CD14-positive monocyte (primary cell): ENCODE measurements around the gene OSMR. TPM values are rescaled to one million over a fixed set of nuclear protein-coding genes. Genes with fewer than 3 reads are reported as not detected.
"Not testable (repeated sequence)": the region's sequence is repeated elsewhere in the genome, so short reads cannot be mapped to it uniquely, and the experiment has no call there.

Experiments
- DNase-seq, 3 donors: peaks; one replicate each; pipeline ENCODE4 v3.0.0-alpha.2; 2011 to 2022
- H2AFZ ChIP-seq: 2 replicates; pipeline ENCODE4 v1.6.0; 2012; ENCODE audit warnings: mild to moderate bottlenecking, low read depth, low read length, inconsistent platforms; ENCODE audit not compliant: insufficient read depth, poor library complexity, severe bottlenecking
- H3K27ac ChIP-seq, 2 donors: 1 replicate in 1 of 2; 2 replicates in 1 of 2; pipeline ENCODE4 v1.5.1; 2012 to 2013; ENCODE audit warnings: low read length in 2 of 2, control low read depth in 1 of 2, inconsistent platforms in 1 of 2, low read depth in 1 of 2, mild to moderate bottlenecking in 1 of 2
- H3K27me3 ChIP-seq, 2 donors: one replicate each; pipeline versions ENCODE4 v1.6.0 to v1.6.1; 2011 to 2013; ENCODE audit warnings: low read length in 2 of 2; ENCODE audit not compliant: control insufficient read depth in 2 of 2, insufficient read depth in 2 of 2
- H3K36me3 ChIP-seq, 2 donors: replicated peaks in 1 of 2; 1 replicate in 1 of 2; 2 replicates in 1 of 2; pipeline versions ENCODE4 v1.5.1 to v1.6.1; 2012 to 2013; ENCODE audit warnings: low read length in 2 of 2, control low read depth in 1 of 2, inconsistent platforms in 1 of 2, mild to moderate bottlenecking in 1 of 2; ENCODE audit not compliant: insufficient read depth in 2 of 2, control insufficient read depth in 1 of 2
- H3K4me1 ChIP-seq, 2 donors: 1 replicate in 1 of 2; 2 replicates in 1 of 2; pipeline versions ENCODE4 v1.5.1 to v1.6.1; 2012 to 2013; ENCODE audit warnings: low read length in 2 of 2, control low read depth in 1 of 2, inconsistent platforms in 1 of 2, mild to moderate bottlenecking in 1 of 2, moderate library complexity in 1 of 2; ENCODE audit not compliant: insufficient read depth in 2 of 2, control insufficient read depth in 1 of 2
- H3K4me2 ChIP-seq: replicated peaks from 2 replicates; pipeline ENCODE3; 2012; ENCODE audit warnings: low read length, moderate library complexity, mild to moderate bottlenecking; ENCODE audit not compliant: poor library complexity, severe bottlenecking; ENCODE audit errors: extremely low read depth
- H3K4me3 ChIP-seq, 3 experiments: fragments of 200-600 bp in 1 of 3; sonication (generic) in 1 of 3; replicated peaks in 1 of 3; 1 replicate in 2 of 3; 2 replicates in 1 of 3; pipeline ENCODE4 v1.5.1; 2011 to 2013; ENCODE audit warnings: low read length in 3 of 3, mild to moderate bottlenecking in 3 of 3, control low read depth in 2 of 3, low read depth in 2 of 3, inconsistent platforms in 1 of 3, moderate library complexity in 1 of 3
- H3K79me2 ChIP-seq: 2 replicates; pipeline ENCODE4 v1.6.0; 2012; ENCODE audit warnings: mild to moderate bottlenecking, control low read depth, inconsistent platforms, low read length, moderate library complexity; ENCODE audit not compliant: insufficient read depth
- H3K9ac ChIP-seq: 2 replicates; pipeline ENCODE4 v1.6.0; 2017; ENCODE audit warnings: low read length, mild to moderate bottlenecking; ENCODE audit not compliant: insufficient read depth, poor library complexity, severe bottlenecking
- H3K9me3 ChIP-seq, 2 donors: replicated peaks in 1 of 2; 1 replicate in 1 of 2; 2 replicates in 1 of 2; pipeline versions ENCODE4 v1.5.1 to v1.6.1; 2012 to 2013; ENCODE audit warnings: low read length in 2 of 2, control low read depth in 1 of 2; ENCODE audit not compliant: control insufficient read depth in 1 of 2, insufficient read depth in 1 of 2
- H4K20me1 ChIP-seq: 2 replicates; pipeline ENCODE4 v1.6.0; 2012; ENCODE audit warnings: mild to moderate bottlenecking, low read length, control low read depth, moderate library complexity; ENCODE audit not compliant: insufficient read depth
- H3K27ac Mint-ChIP-seq, 7 donors: one replicate each; pipeline ENCODE4 v1.8.0; 2020; ENCODE audit warnings: mild to moderate bottlenecking in 7 of 7, mixed read lengths in 7 of 7, moderate library complexity in 6 of 7, inconsistent platforms in 2 of 7
- H3K27me3 Mint-ChIP-seq, 3 donors: one replicate each; pipeline ENCODE4 v1.8.0; 2021 to 2022; ENCODE audit warnings: low read depth in 3 of 3, mild to moderate bottlenecking in 3 of 3, mixed read lengths in 3 of 3, moderate library complexity in 3 of 3, inconsistent platforms in 1 of 3
- H3K36me3 Mint-ChIP-seq, 2 donors: one replicate each; pipeline ENCODE4 v1.8.0; 2020; ENCODE audit warnings: mixed read lengths in 2 of 2, inconsistent platforms in 1 of 2, mild to moderate bottlenecking in 1 of 2
- H3K4me1 Mint-ChIP-seq: one replicate; pipeline ENCODE4 v1.8.0; 2020; ENCODE audit warnings: mild to moderate bottlenecking, mixed read lengths
- H3K4me3 Mint-ChIP-seq, 2 donors: one replicate each; pipeline ENCODE4 v1.8.0; 2020; ENCODE audit warnings: mild to moderate bottlenecking in 2 of 2, mixed read lengths in 2 of 2, moderate library complexity in 1 of 2
- H3K9me3 Mint-ChIP-seq, 7 donors: one replicate each; pipeline ENCODE4 v1.8.0; 2020 to 2022; ENCODE audit warnings: mixed read lengths in 7 of 7, mild to moderate bottlenecking in 6 of 7, moderate library complexity in 6 of 7, inconsistent platforms in 2 of 7
- WGBS: methylation state at CpG from one replicate; pipeline ENCODE4 v1.1.5; 2013; ENCODE audit warnings: missing lambda C conversion rate; ENCODE audit not compliant: insufficient coverage; 5-methylcytosine and 5-hydroxymethylcytosine counted together
- intact Hi-C, 2 donors: fragments of 100-400 bp; cut with micrococcal nuclease; formaldehyde crosslinking; loops; one replicate each; pipeline versions ENCODE4 v1.15.0 to v1.15.1; 2023
- polyA plus RNA-seq, 3 donors: library from polyadenylated mRNA; depleted of rRNA in 1 of 3; unstranded in 2 of 3; stranded (reverse) in 1 of 3; fragments of 300-500 nt in 2 of 3; fragments of >200 nt in 1 of 3; fragmentation: Illumina TruSeq in 2 of 3; gene quantifications; 1 replicate in 2 of 3; 2 replicates in 1 of 3; pipeline ENCODE4 v1.2.3, GENCODE V29; 2012 to 2021
- TF ChIP-seq, protein P1 (sequence below): fragments of 200-600 bp; IDR thresholded peaks from one replicate; pipeline ENCODE4 v1.8.0; 2022; ENCODE audit warnings: antibody characterized with exemption, mild to moderate bottlenecking

The OSMR gene
- polyA plus RNA-seq, 3 donors = not detected

DNA sequence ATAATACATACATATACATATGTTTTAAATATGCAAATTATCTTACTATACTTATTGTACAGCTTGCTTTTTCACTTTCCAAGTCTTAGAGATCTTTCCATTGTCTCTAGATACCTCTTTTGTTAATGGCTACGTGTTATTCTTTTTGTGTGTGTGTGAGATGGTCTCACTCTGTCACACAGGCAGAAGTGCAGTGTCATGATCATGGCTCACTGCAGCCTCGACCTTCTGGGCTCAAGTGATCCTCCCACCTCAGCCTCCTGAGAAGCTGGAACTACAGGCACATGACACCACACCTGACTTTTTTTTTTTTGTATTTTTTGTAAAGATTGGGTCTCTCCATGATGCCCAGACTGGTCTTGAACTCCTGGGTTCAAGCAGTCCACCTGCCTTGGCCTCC, 2.8 kb downstream of the OSMR start:
- Histone ChIP-seq H3K4me3 (no peak overlapping the region), H3K4me2 (no peak overlapping the region), H3K4me1 (peaks cover 0 to 12% of the 10 kb centered on the region in 2 donors), H2AFZ (no peak overlapping the region), H3K27ac (no peak overlapping the region), H3K79me2 (no peaks in the 10 kb centered on the region), H3K36me3 (no peaks in the 10 kb centered on the region), H4K20me1 (no peaks in the 10 kb centered on the region), H3K9ac (no peak overlapping the region), H3K27me3 (peaks cover 44 to 53% of the 10 kb centered on the region in 2 donors), H3K9me3 (peaks cover 4 to 30% of the 10 kb centered on the region in 2 donors)
- no peak for DNase-seq
- intact Hi-C loops = no loop called here
- TF ChIP-seq, protein P1, sequence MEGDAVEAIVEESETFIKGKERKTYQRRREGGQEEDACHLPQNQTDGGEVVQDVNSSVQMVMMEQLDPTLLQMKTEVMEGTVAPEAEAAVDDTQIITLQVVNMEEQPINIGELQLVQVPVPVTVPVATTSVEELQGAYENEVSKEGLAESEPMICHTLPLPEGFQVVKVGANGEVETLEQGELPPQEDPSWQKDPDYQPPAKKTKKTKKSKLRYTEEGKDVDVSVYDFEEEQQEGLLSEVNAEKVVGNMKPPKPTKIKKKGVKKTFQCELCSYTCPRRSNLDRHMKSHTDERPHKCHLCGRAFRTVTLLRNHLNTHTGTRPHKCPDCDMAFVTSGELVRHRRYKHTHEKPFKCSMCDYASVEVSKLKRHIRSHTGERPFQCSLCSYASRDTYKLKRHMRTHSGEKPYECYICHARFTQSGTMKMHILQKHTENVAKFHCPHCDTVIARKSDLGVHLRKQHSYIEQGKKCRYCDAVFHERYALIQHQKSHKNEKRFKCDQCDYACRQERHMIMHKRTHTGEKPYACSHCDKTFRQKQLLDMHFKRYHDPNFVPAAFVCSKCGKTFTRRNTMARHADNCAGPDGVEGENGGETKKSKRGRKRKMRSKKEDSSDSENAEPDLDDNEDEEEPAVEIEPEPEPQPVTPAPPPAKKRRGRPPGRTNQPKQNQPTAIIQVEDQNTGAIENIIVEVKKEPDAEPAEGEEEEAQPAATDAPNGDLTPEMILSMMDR = no peak
- H3K4me3 Mint-ChIP-seq = peak overlapping the region in 1 of 2 donors; percentile 64
- H3K36me3 Mint-ChIP-seq = peaks cover 0 to 3% of the 10 kb centered on the region in 2 donors
- no peak overlapping the region for H3K27ac Mint-ChIP-seq
- H3K27me3 Mint-ChIP-seq = peaks cover 46 to 57% (median 50%) of the 10 kb centered on the region in 3 donors
- H3K9me3 Mint-ChIP-seq = peaks cover 2 to 31% (median 22%) of the 10 kb centered on the region in 7 donors
- no CpG with 5 or more reads among the region's 2 CpGs for WGBS
- H3K4me1 Mint-ChIP-seq = peaks cover 17% of the 10 kb centered on the region

DNA sequence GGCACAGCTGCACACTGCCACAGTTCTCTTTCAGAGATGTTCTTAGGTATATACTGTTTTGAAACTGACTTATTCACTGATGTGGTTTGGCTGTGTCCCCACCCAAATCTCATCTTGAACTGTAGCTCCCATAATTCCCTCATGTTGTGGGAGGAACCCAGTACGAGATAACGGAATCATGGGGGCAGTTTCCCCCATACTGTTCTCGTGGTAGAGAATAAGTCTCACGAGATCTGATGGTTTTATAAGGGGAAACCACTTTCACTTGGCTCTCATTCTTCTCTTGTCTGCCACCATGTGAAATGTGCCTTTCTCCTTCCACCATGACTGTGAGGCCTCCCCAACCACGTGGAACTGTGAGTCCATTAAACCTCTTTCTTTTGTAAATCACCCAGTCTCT, 5.8 kb downstream of the OSMR start:
- H3K4me3 Mint-ChIP-seq, H4K20me1 ChIP-seq, H3K27ac ChIP-seq, H3K4me1 ChIP-seq, DNase-seq, H3K4me3 ChIP-seq, H3K36me3 Mint-ChIP-seq, H2AFZ ChIP-seq, H3K4me1 Mint-ChIP-seq, intact Hi-C loops, H3K9ac ChIP-seq, H3K36me3 ChIP-seq, H3K27ac Mint-ChIP-seq, H3K4me2 ChIP-seq, H3K79me2 ChIP-seq: not testable (repeated sequence)
- H3K9me3 Mint-ChIP-seq = peaks cover 2 to 23% (median 11%) of the 10 kb centered on the region in 7 donors
- Histone ChIP-seq H3K27me3 (peaks cover 21 to 25% of the 10 kb centered on the region in 2 donors), H3K9me3 (peaks cover 0 to 23% of the 10 kb centered on the region in 2 donors)
- WGBS = 100% methylated on average over 1 of the region's 5 CpGs
- H3K27me3 Mint-ChIP-seq = peaks cover 24 to 38% (median 28%) of the 10 kb centered on the region in 3 donors
